Gastroesophageal sphincter (tissue), 3 donors: Measurements from ENCODE around the gene RNF111.

Experiments
- POLR2A ChIP-seq, 2 donors: fragments of 450-650 bp; IDR thresholded peaks; one replicate each; pipeline ENCODE4 v1.6.1; 2017; ENCODE audit warnings: antibody characterized with exemption in 2 of 2, mild to moderate bottlenecking in 2 of 2, moderate library complexity in 1 of 2
- POLR2AphosphoS5 ChIP-seq: sonication (generic); formaldehyde crosslinking; IDR thresholded peaks from one replicate; pipeline ENCODE4 v1.6.1; 2017; ENCODE audit warnings: antibody characterized with exemption
- TF ChIP-seq, protein P1 (sequence below), 4 experiments: fragments of 200-600 bp in 2 of 4; fragments of 450-650 bp in 2 of 4; sonication (generic) in 1 of 4; IDR thresholded peaks; one replicate each; pipeline ENCODE4 v1.5.1; 2017 to 2019; ENCODE audit warnings: antibody characterized with exemption in 4 of 4, mild to moderate bottlenecking in 2 of 4, moderate library complexity in 2 of 4

DNA sequence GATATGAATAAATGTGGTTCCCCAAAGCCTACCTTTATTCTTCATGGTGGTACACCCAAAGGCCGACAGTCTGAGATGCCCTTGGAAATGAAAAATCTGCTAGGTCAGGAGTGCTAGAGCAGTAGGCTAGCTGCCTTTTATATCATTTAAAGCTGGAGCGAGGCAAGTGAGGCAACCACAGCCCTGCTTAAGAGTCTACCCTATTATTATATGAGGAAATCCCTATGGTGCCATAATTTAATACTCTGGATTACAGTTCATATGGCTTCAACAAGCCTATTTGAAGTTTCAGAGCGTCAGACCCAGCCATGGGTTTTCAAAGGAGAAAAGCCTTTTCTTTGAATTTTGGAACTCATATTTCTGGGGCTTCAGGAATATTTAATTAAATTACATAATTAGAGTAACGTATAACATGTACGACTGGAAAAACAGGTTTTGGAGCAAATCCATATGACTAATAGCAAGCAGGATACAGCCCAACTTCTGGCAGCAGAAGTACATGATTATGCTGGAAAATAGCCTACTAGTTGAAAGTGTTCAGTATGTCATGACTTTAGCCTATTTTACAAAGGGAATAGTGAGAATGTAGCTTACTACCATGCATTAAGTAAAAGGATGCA lies 36.0 kb upstream of the RNF111 start:
- TF ChIP-seq, protein P1, sequence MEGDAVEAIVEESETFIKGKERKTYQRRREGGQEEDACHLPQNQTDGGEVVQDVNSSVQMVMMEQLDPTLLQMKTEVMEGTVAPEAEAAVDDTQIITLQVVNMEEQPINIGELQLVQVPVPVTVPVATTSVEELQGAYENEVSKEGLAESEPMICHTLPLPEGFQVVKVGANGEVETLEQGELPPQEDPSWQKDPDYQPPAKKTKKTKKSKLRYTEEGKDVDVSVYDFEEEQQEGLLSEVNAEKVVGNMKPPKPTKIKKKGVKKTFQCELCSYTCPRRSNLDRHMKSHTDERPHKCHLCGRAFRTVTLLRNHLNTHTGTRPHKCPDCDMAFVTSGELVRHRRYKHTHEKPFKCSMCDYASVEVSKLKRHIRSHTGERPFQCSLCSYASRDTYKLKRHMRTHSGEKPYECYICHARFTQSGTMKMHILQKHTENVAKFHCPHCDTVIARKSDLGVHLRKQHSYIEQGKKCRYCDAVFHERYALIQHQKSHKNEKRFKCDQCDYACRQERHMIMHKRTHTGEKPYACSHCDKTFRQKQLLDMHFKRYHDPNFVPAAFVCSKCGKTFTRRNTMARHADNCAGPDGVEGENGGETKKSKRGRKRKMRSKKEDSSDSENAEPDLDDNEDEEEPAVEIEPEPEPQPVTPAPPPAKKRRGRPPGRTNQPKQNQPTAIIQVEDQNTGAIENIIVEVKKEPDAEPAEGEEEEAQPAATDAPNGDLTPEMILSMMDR (IDR thresholded peaks at IDR 0.05): no peak
- TF ChIP-seq POLR2AphosphoS5 (no peak), POLR2A (IDR thresholded peaks at IDR 0.05) (no peak)
